Trophoblast cell (in vitro differentiated cells and primary cell): Measurements from ENCODE around the gene PLG.
"Not testable (repeated sequence)": the region's sequence is repeated elsewhere in the genome, so short reads cannot be mapped to it uniquely, and the experiment has no call there.

Experiments used
- DNase-seq, 2 donors: peaks; one replicate each; pipeline ENCODE4 v3.0.0-alpha.2; 2016
- H2AFZ ChIP-seq: 2 replicates; pipeline ENCODE4 v1.6.1; 2013; ENCODE audit warnings: low read length, moderate library complexity, mild to moderate bottlenecking; ENCODE audit not compliant: insufficient read depth, poor library complexity
- H2AK5ac ChIP-seq: 2 replicates; pipeline ENCODE4 v1.6.1; 2013; ENCODE audit warnings: mild to moderate bottlenecking, low read length
- H2BK120ac ChIP-seq: 2 replicates; pipeline ENCODE4 v1.6.1; 2013; ENCODE audit warnings: low read length, mild to moderate bottlenecking, moderate library complexity; ENCODE audit not compliant: insufficient read depth, poor library complexity
- H2BK12ac ChIP-seq: 2 replicates; pipeline ENCODE4 v1.6.1; 2013; ENCODE audit warnings: mild to moderate bottlenecking, low read length, moderate library complexity
- H2BK5ac ChIP-seq: 2 replicates; pipeline ENCODE4 v1.6.1; 2013; ENCODE audit warnings: low read length, low read depth, moderate library complexity, mild to moderate bottlenecking; ENCODE audit not compliant: poor library complexity
- H3K14ac ChIP-seq: 2 replicates; pipeline ENCODE4 v1.6.1; 2013; ENCODE audit warnings: mild to moderate bottlenecking, low read length
- H3K18ac ChIP-seq: 2 replicates; pipeline ENCODE4 v1.6.1; 2013; ENCODE audit warnings: mild to moderate bottlenecking, low read length
- H3K23ac ChIP-seq: 2 replicates; pipeline ENCODE4 v1.6.1; 2013; ENCODE audit warnings: low read length
- H3K27ac ChIP-seq: 2 replicates; pipeline ENCODE4 v1.5.1; 2013; ENCODE audit warnings: low read depth, mild to moderate bottlenecking, inconsistent platforms, low read length, moderate library complexity
- H3K27me3 ChIP-seq: 2 replicates; pipeline ENCODE4 v1.6.1; 2013; ENCODE audit warnings: inconsistent platforms, mild to moderate bottlenecking, low read length, moderate library complexity; ENCODE audit not compliant: insufficient read depth
- H3K36me3 ChIP-seq, 2 experiments: 1 replicate in 1 of 2; 2 replicates in 1 of 2; pipeline ENCODE4 v1.6.1; 2013; ENCODE audit warnings: low read length in 2 of 2, mild to moderate bottlenecking in 2 of 2, moderate library complexity in 1 of 2; ENCODE audit not compliant: insufficient read depth in 2 of 2, control insufficient read depth in 1 of 2
- H3K4ac ChIP-seq: 2 replicates; pipeline ENCODE4 v1.6.1; 2013; ENCODE audit warnings: low read depth, mild to moderate bottlenecking, low read length, moderate library complexity
- H3K4me1 ChIP-seq, 2 experiments: 1 replicate in 1 of 2; 2 replicates in 1 of 2; pipeline ENCODE4 v1.6.1; 2013; ENCODE audit warnings: low read length in 2 of 2, mild to moderate bottlenecking in 2 of 2, moderate library complexity in 1 of 2; ENCODE audit not compliant: insufficient read depth in 2 of 2, control insufficient read depth in 1 of 2
- H3K4me2 ChIP-seq: 2 replicates; pipeline ENCODE4 v1.6.1; 2013; ENCODE audit warnings: inconsistent platforms, mild to moderate bottlenecking, low read length, moderate library complexity
- H3K4me3 ChIP-seq: 2 replicates; pipeline ENCODE4 v1.5.1; 2013; ENCODE audit warnings: mild to moderate bottlenecking, low read depth, low read length, inconsistent platforms
- H3K79me1 ChIP-seq: one replicate; pipeline ENCODE4 v1.6.1; 2013; ENCODE audit warnings: low read length
- H3K79me2 ChIP-seq: 2 replicates; pipeline ENCODE4 v1.6.1; 2013; ENCODE audit warnings: low read length, mild to moderate bottlenecking; ENCODE audit not compliant: control insufficient read depth, insufficient read depth, poor library complexity
- H3K9ac ChIP-seq: 2 replicates; pipeline ENCODE4 v1.6.1; 2013; ENCODE audit warnings: mild to moderate bottlenecking, low read length
- H3K9me3 ChIP-seq: 2 replicates; pipeline ENCODE4 v1.6.1; 2013; ENCODE audit warnings: low read depth, mild to moderate bottlenecking, control low read depth, inconsistent platforms, low read length; ENCODE audit not compliant: insufficient read depth
- H4K12ac ChIP-seq: 2 replicates; pipeline ENCODE4 v1.6.1; 2013; ENCODE audit warnings: low read depth, mild to moderate bottlenecking, low read length, moderate library complexity
- H4K8ac ChIP-seq: 2 replicates; pipeline ENCODE4 v1.6.1; 2013; ENCODE audit warnings: low read depth, mild to moderate bottlenecking, low read length, moderate library complexity
- H4K91ac ChIP-seq: one replicate; pipeline ENCODE4 v1.6.1; 2013; ENCODE audit warnings: low read depth, mild to moderate bottlenecking, low read length, moderate library complexity
- WGBS: extraction: QIAGEN DNeasy Blood & Tissue Kit; methylation state at CpG from one replicate; pipeline ENCODE4 v1.1.7; 2013; ENCODE audit warnings: missing lambda C conversion rate; ENCODE audit not compliant: insufficient read length, insufficient coverage; ENCODE audit errors: extremely low coverage; 5-methylcytosine and 5-hydroxymethylcytosine counted together

Gene PLG

GRCh38 chr6:160685101-160685761 is 16.8 kb upstream of the PLG start:
- H2AK5ac ChIP-seq, DNase-seq, H3K9me3 ChIP-seq, H2AFZ ChIP-seq, H4K91ac ChIP-seq, H3K36me3 ChIP-seq, H3K4me1 ChIP-seq, H3K27me3 ChIP-seq, H3K18ac ChIP-seq, H3K79me2 ChIP-seq, H3K4me2 ChIP-seq, H3K4me3 ChIP-seq, H3K27ac ChIP-seq, H3K79me1 ChIP-seq, H2BK120ac ChIP-seq, H4K8ac ChIP-seq, H3K9ac ChIP-seq, H2BK12ac ChIP-seq, H3K14ac ChIP-seq, H3K4ac ChIP-seq, H3K23ac ChIP-seq, H4K12ac ChIP-seq, H2BK5ac ChIP-seq: not testable (repeated sequence)
- no CpG with 5 or more reads among the region's 32 CpGs for WGBS

- Histone ChIP-seq H2AFZ (no peak overlapping the region), H3K18ac (no peak overlapping the region), H3K23ac (no peak overlapping the region), H4K12ac (no peak overlapping the region), H2BK12ac (no peak overlapping the region), H3K9ac (no peak overlapping the region), H3K79me1 (no peaks in the 10 kb centered on the region), H4K91ac (no peak overlapping the region), H2AK5ac (no peak overlapping the region), H3K27ac (no peak overlapping the region), H3K4me2 (no peak overlapping the region), H3K14ac (no peak overlapping the region), H3K4me1 (no peaks in the 10 kb centered on the region), H4K8ac (no peak overlapping the region), H2BK120ac (no peak overlapping the region), H3K79me2 (no peaks in the 10 kb centered on the region), H3K27me3 (no peaks in the 10 kb centered on the region), H3K4ac (no peak overlapping the region), H2BK5ac (no peak overlapping the region), H3K36me3 (no peaks in the 10 kb centered on the region), H3K4me3 (no peak overlapping the region), H3K9me3 (peaks cover 1% of the 10 kb centered on the region)
- DNase-seq = no peak
- WGBS = no CpG with 5 or more reads among the region's 5 CpGs
These were observed 16.1 kb upstream of the PLG start for GRCh38 chr6:160685762-160686450.

GRCh38 chr6:160690458-160690857 is 11.6 kb upstream of the PLG start:
- Histone ChIP-seq H3K4me3 (no peak overlapping the region), H3K14ac (no peak overlapping the region), H3K79me2 (no peaks in the 10 kb centered on the region), H4K91ac (no peak overlapping the region), H3K36me3 (no peaks in the 10 kb centered on the region), H3K9me3 (peaks cover 1% of the 10 kb centered on the region), H3K23ac (no peak overlapping the region), H3K27ac (no peak overlapping the region), H3K4me1 (no peaks in the 10 kb centered on the region), H3K4me2 (no peak overlapping the region), H3K27me3 (no peaks in the 10 kb centered on the region), H2BK5ac (no peak overlapping the region), H3K79me1 (no peaks in the 10 kb centered on the region), H2AK5ac (no peak overlapping the region), H4K8ac (no peak overlapping the region), H2BK120ac (no peak overlapping the region), H3K9ac (no peak overlapping the region), H3K4ac (no peak overlapping the region), H2BK12ac (no peak overlapping the region), H2AFZ (no peak overlapping the region), H3K18ac (no peak overlapping the region), H4K12ac (no peak overlapping the region)
- WGBS = no CpG with 5 or more reads among the region's 9 CpGs
- no peak for DNase-seq

- no peaks in the 10 kb centered on the region for H3K79me2 ChIP-seq
- H3K14ac ChIP-seq = no peak overlapping the region
- no peak for DNase-seq
- no peaks in the 10 kb centered on the region for H3K9me3 ChIP-seq
- no peak overlapping the region for H4K8ac ChIP-seq
- H3K27ac ChIP-seq = no peak overlapping the region
- H4K91ac ChIP-seq = no peak overlapping the region
- no peak overlapping the region for H2BK120ac ChIP-seq
- H2AK5ac ChIP-seq = no peak overlapping the region
- H4K12ac ChIP-seq = no peak overlapping the region
- H3K4ac ChIP-seq = no peak overlapping the region
- no peaks in the 10 kb centered on the region for H3K4me1 ChIP-seq
- H3K36me3 ChIP-seq = no peaks in the 10 kb centered on the region
- H2BK5ac ChIP-seq = no peak overlapping the region
- no peaks in the 10 kb centered on the region for H3K79me1 ChIP-seq
- H2AFZ ChIP-seq = no peak overlapping the region
- H2BK12ac ChIP-seq = no peak overlapping the region
- H3K4me2 ChIP-seq = no peak overlapping the region
- no peak overlapping the region for H3K23ac ChIP-seq
- H3K27me3 ChIP-seq = no peaks in the 10 kb centered on the region
- H3K9ac ChIP-seq = no peak overlapping the region
- no CpG with 5 or more reads among the region's 5 CpGs for WGBS
- H3K18ac ChIP-seq = no peak overlapping the region
- no peak overlapping the region for H3K4me3 ChIP-seq
These were observed 10.4 kb upstream of the PLG start for GRCh38 chr6:160691617-160692016.
